ENCODE data around the gene CACNA1D.

The CACNA1D gene

GRCh38 chr3:53795789-53796560, 301.6 kb downstream of the CACNA1D start:
- DNase-seq, result no peak

DNA sequence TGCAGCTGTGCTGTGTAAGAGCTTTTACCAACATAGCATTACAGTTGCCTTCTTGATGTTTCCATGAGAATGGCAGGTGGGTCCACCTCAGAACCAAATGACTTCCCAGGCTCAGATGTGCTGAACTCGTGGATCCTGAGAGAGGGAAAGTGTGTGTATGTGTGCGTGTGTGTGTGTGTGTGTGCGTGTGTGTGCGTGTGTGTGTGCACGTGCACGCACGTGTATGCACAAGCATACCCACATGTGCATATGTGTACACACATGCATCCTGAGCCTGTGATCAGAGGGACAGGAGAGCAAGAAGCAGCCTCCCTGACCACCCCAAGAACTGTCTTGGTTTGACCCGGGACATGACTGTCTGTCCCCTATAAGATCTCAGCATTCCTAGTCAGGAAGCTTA, 303.7 kb downstream of the CACNA1D start:
- no peak for DNase-seq

DNA sequence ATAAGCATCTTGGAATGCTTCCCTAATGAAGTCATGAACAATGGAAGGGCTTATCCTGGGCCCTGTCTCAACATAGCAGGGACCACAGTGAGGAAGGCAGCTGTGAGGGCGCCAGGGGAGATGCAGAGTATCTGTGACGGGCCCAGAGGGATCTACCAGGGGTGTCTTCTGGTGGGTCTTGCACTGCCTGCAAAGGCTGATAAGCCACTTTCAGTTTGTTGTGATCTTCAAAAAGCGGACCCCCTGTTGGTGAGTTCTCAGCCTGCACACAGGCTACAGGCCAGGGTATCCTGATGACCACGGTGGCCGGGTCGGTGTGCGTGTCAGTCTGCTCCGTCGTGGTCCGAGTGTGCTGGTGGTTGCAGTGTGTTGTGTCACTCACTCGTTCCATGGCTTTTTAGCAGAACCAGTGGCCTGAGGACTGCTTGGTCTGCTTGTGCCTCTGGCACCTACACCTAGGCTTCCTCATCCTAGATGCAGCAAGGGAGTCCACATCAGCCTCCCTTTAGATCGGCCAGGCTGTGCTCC, 305.0 kb downstream of the CACNA1D start:
- no peak for DNase-seq

DNA sequence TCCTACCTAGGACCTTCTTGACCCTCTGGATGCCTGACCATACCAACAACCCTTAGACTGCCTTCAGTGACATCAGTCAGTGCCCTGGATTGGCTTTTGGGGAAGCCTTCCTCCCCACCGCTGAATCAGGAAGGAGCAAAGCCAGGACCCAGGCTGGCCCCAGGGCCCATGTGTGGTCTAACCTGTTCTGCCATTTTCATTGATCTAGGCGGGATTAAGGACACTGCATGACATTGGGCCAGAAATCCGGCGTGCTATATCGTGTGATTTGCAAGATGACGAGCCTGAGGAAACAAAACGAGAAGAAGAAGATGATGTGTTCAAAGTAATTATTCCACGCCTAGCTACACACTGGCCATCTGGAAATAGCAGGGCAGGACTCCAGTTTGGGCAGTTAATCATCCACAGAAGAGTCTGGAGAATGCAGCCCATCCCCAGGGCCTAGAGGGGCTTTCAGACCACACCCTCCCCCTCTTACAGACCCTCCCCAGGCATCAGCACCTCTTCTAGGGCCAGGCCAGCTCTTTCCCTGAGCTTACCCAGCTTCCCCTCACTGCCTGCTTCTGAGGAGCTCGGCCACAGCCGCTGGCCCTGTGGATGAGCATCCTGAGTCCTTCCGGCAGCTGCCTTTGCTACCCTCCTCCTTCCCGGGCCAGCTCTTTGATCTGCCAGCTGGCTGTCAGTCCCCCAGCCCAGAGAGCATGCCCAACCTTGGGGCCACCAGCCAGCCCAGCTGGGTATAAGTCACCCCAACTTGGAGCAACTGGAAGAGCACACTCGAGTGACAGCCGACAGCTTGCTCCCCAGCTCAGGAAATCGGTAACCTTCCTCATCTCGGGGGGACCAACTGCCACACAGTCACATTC, 305.9 kb downstream of the CACNA1D start:
- no peak for DNase-seq

- DNase-seq, result no peak
Observed at GRCh38 chr3:53801319-53801718, 306.9 kb downstream of the CACNA1D start.

DNA sequence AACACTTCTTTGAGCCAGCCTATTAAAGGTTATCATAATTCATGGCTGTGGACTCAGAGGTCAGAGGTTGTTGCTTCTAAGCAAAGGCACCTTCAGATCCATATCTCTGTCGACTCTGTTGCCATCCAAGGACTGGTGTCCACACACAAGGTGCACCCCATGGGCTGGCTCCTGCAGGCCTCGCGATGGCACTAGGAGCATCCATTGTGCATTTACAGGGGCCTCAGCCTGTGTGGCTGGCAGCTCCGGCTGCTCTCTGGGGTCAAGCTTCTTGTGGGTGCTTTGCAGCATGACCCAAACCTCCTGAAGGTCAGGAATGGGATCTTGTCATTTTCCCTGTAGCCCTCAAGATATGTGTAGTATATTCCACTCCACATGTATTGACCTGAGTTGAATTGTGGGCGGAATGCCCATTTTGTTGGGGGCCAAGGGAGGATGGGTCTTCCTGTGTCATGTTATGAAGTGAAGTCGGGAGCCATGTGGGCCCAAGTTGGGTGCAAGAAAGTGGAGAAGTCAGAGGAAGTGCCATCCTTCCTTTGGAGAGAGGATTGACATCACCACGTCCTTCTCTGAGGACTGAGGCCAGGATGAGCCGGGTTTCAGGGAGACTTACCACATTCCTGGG, 308.0 kb downstream of the CACNA1D start:
- no peak for DNase-seq

DNA sequence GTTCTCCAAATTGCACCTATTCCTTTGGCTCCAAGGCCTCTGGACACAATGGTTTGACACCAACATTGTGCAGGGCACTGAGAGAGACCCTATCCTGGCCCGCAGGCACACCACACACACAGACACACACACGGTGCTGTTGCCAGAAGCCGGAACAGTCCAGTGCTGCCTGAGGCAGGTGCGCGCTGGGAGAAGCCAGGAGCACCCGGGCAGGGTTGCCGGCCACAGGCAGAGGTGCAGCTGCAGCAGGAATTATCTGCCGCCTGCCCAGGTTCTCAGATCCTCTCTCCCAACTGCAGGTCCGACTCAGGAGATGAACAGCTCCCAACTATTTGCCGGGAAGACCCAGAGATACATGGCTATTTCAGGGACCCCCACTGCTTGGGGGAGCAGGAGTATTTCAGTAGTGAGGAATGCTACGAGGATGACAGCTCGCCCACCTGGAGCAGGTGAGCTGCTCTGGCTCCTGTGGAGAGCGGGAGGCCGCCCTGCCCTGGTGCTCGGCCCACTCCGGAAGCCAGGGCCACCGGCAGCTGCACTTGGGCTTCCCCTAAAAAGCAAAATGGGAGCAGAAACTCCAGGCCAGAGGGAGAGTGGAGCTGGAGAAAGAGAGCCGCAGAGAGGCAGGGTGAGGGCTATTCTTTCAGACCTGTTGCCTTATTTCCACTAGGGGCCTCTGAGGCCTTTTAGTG, 308.9 kb downstream of the CACNA1D start:
- no peak for DNase-seq

DNA sequence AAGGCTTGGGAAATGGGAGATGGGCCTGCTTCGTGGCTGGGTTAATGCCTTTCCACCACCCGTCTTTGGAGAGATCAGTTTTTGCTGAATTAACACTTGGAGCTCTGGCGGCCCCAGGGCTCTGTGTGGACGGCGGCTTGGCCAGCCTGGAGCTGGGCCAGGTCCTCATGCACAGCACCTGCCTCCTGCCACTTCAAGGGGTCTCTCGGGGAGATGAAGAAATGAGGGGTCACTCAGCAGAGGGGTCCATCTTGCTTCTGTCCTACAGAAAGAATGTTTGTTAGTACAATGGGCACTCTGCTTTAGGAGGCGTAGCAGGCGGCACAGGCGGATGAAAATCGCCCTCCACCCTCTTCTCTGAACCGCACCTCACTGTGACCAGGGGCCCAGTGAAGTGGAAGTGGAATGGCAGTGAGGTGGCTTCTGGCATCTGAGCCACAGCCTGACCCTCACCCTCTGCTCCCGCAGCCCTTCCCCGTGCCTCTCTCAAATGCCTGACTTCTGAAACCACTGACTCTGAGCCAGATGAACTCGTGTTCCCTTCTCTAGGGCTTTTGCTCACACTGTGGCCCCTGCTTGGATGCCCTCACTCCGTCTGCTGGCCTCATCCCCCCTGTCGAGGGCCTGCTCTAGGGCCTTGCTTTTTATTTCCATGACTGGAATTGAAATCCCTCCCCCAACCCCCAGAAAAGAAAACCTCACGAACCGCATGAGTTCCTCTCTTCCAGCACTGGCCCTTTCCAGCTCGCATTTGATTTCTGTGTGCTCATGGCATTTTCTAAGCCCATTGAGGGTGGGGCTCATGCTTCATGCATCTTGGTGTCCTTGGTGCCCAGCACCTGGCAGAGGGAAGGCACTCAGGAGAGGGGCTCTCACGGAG, 309.6 kb downstream of the CACNA1D start:
- DNase-seq, result no peak

DNA sequence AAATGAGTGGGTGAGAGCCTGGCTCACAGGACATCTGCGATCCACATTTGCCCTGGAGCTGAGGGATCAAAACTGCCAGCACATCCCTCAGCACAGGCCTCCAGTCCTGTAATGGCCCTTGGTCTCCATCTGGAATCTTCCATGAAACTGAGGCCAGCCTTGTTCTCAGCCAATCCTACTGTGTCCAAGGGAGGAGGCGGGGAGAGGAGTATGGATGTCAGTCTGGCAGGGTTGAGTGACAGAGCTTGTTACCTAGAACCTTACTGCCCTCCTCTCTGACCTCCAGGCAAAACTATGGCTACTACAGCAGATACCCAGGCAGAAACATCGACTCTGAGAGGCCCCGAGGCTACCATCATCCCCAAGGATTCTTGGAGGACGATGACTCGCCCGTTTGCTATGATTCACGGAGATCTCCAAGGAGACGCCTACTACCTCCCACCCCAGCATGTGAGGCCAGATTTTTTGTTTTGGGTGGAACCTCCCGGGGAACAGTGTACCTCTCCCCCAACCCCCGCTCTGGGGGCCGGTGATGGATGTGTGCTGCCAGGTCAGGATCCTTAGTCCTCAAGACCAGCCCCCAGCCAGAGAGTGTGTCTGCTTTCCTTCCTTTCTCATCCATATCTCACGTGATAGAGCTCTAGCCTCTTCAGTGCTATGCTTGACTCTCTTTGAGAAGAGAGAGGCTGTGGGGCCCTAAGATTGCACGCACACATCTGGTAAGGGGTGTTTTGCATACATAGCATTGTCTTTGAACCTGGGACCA, 310.5 kb downstream of the CACNA1D start:
- peak; percentile 3 for DNase-seq

- DNase-seq, result no peak
Observed at GRCh38 chr3:53805463-53806159, 311.2 kb downstream of the CACNA1D start.

DNA sequence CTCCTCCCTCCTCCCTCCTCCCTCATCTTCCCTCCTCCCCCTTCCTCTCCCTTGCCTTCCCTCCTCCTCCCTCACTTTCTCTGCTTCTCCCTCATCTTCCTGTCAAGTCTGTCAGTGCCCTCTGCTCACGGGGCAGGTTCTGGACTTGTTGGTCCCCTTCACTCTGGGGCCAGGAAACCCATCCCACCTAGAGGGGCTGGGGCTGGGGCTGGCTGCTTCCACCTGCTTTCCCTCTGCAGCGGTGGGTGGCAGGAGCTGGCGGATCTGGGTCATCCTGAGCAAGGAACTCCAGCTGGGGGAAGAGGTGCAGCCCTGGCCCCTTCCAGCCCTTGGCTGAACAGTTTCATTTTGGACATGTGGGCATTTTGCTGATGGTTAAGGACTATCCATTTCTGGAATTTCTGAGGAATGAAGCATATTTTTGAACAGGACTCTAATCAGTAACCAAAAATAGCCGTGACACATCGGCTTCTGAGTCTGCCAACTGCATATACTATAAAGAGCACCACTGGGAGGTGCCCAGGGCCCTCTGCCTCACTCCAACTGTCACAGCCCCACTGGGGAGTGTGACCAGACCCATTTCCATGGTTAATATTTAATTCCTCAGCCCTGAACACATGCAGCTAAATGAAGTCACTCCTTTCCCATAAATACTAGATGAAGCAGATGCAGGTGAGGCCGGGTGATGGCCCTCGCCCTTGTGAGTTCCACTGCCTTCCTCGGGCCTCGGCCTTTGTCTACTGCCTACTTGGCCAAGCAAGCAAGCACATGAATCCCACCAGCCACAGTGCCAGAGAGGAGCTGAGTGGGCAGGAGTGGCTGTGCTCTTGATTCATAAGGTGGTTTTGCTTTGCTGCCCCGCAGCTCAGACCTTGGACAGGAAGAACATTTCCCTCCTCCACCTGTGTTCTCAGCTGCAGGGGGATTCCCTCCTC, 312.0 kb downstream of the CACNA1D start:
- no peak for DNase-seq

GRCh38 chr3:53807117-53807810, 312.9 kb downstream of the CACNA1D start:
- no peak for DNase-seq

GRCh38 chr3:53808496-53808895, 314.1 kb downstream of the CACNA1D start:
- no peak for DNase-seq

GRCh38 chr3:53809267-53809666, 314.9 kb downstream of the CACNA1D start:
- DNase-seq, result no peak

DNA sequence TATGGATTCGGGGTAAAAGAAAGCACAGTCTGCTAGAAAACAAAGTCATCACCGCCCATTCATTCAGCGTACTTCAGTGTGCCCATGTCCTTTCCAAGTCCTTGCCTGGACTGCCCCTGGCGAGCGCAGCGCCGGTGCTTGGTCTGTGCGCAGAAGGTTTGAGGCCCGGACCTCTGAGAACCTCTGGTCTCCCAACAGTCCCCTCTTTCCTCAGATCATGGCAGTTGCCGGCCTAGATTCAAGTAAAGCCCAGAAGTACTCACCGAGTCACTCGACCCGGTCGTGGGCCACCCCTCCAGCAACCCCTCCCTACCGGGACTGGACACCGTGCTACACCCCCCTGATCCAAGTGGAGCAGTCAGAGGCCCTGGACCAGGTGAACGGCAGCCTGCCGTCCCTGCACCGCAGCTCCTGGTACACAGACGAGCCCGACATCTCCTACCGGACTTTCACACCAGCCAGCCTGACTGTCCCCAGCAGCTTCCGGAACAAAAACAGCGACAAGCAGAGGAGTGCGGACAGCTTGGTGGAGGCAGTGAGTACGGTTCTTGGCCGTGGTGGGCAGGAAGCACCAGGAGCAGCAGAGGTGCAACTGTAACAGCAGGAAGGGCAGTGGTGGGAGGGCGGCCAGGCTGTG, 315.5 kb downstream of the CACNA1D start:
- no peak for DNase-seq

DNA sequence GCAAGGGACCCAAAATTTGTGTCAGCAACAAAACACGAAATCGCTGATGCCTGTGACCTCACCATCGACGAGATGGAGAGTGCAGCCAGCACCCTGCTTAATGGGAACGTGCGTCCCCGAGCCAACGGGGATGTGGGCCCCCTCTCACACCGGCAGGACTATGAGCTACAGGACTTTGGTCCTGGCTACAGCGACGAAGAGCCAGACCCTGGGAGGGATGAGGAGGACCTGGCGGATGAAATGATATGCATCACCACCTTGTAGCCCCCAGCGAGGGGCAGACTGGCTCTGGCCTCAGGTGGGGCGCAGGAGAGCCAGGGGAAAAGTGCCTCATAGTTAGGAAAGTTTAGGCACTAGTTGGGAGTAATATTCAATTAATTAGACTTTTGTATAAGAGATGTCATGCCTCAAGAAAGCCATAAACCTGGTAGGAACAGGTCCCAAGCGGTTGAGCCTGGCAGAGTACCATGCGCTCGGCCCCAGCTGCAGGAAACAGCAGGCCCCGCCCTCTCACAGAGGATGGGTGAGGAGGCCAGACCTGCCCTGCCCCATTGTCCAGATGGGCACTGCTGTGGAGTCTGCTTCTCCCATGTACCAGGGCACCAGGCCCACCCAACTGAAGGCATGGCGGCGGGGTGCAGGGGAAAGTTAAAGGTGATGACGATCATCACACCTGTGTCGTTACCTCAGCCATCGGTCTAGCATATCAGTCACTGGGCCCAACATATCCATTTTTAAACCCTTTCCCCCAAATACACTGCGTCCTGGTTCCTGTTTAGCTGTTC, 316.9 kb downstream of the CACNA1D start:
- no peak for DNase-seq

DNA sequence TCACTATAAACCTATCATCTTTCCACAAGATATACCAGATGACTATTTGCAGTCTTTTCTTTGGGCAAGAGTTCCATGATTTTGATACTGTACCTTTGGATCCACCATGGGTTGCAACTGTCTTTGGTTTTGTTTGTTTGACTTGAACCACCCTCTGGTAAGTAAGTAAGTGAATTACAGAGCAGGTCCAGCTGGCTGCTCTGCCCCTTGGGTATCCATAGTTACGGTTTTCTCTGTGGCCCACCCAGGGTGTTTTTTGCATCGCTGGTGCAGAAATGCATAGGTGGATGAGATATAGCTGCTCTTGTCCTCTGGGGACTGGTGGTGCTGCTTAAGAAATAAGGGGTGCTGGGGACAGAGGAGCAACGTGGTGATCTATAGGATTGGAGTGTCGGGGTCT, 318.0 kb downstream of the CACNA1D start:
- DNase-seq, result no peak
